ENCODE data around the gene USHBP1. TPM values are rescaled to one million over a fixed set of nuclear protein-coding genes. Genes with fewer than 3 reads are reported as not detected.

The USHBP1 gene
- total RNA-seq, 1 donor from 2014 or later = 0.29 TPM

GRCh38 chr19:17262557-17262956 lies 2.0 kb downstream of the USHBP1 start:
- Mint-ChIP-seq H3K4me3 (no peak overlapping the region), H3K36me3 (peaks cover 4% of the 10 kb centered on the region), H3K4me1 (ENCODE audit: unreplicated experiment) (peaks cover 17% of the 10 kb centered on the region), H3K9me3 (peaks cover 6% of the 10 kb centered on the region), H3K27ac (no peak overlapping the region), H3K27me3 (peaks cover 6% of the 10 kb centered on the region)
- TF ChIP-seq CTCF (conservative IDR thresholded peaks at IDR 0.05) = no peak
- no peak for DNase-seq (ENCODE audit: extremely low spot score, unreplicated experiment)

- no peak overlapping the region for H3K4me3 Mint-ChIP-seq
- TF ChIP-seq CTCF (conservative IDR thresholded peaks at IDR 0.05) = peak; percentile 98
- H3K9me3 Mint-ChIP-seq = no peaks in the 10 kb centered on the region
- peaks cover 10% of the 10 kb centered on the region for H3K4me1 Mint-ChIP-seq (ENCODE audit: unreplicated experiment)
- peaks cover 4% of the 10 kb centered on the region for H3K27me3 Mint-ChIP-seq
- no peaks in the 10 kb centered on the region for H3K36me3 Mint-ChIP-seq
- peak; percentile 90 for DNase-seq (ENCODE audit: extremely low spot score, unreplicated experiment)
- peak overlapping the region; percentile 27 for H3K27ac Mint-ChIP-seq
Measured at GRCh38 chr19:17260842-17261325, 3.7 kb downstream of the USHBP1 start.

- H3K36me3 Mint-ChIP-seq = no peaks in the 10 kb centered on the region
- H3K4me3 Mint-ChIP-seq = no peak overlapping the region
- H3K27me3 Mint-ChIP-seq = peaks cover 4% of the 10 kb centered on the region
- no peak for TF ChIP-seq CTCF (conservative IDR thresholded peaks at IDR 0.05)
- no peak overlapping the region for H3K27ac Mint-ChIP-seq
- H3K9me3 Mint-ChIP-seq = no peaks in the 10 kb centered on the region
- DNase-seq (ENCODE audit: extremely low spot score, unreplicated experiment) = no peak
- peaks cover 10% of the 10 kb centered on the region for H3K4me1 Mint-ChIP-seq (ENCODE audit: unreplicated experiment)
Measured at GRCh38 chr19:17259934-17260333, 4.6 kb downstream of the USHBP1 start.

- no peak for TF ChIP-seq CTCF (conservative IDR thresholded peaks at IDR 0.05)
- no peak overlapping the region for H3K4me3 Mint-ChIP-seq
- H3K36me3 Mint-ChIP-seq = no peaks in the 10 kb centered on the region
- H3K27me3 Mint-ChIP-seq = peaks cover 4% of the 10 kb centered on the region
- no peaks in the 10 kb centered on the region for H3K9me3 Mint-ChIP-seq
- no peak overlapping the region for H3K27ac Mint-ChIP-seq
- DNase-seq (ENCODE audit: extremely low spot score, unreplicated experiment) = no peak
- H3K4me1 Mint-ChIP-seq (ENCODE audit: unreplicated experiment) = peaks cover 6% of the 10 kb centered on the region
Measured at GRCh38 chr19:17259118-17259780, 5.3 kb downstream of the USHBP1 start.

- Mint-ChIP-seq H3K27me3 (peaks cover 4% of the 10 kb centered on the region), H3K27ac (no peak overlapping the region), H3K9me3 (no peaks in the 10 kb centered on the region), H3K4me3 (no peak overlapping the region), H3K4me1 (ENCODE audit: unreplicated experiment) (peaks cover 6% of the 10 kb centered on the region), H3K36me3 (no peaks in the 10 kb centered on the region)
- no peak for DNase-seq (ENCODE audit: extremely low spot score, unreplicated experiment)
- TF ChIP-seq CTCF (conservative IDR thresholded peaks at IDR 0.05) = no peak
Measured at GRCh38 chr19:17256130-17256529, 8.4 kb downstream of the USHBP1 start.
